Stimulated activated CD4-positive, alpha-beta T cell treated with anti-CD3 and anti-CD28 coated beads, Interleukin-2, amount 100 ng/mL, for 48 hours (primary cell): ENCODE data around the gene ASTN2.
"Not testable (repeated sequence)": the region's sequence is repeated elsewhere in the genome, so short reads cannot be mapped to it uniquely, and the experiment has no call there.

Experiments used
- DNase-seq, 2 donors: peaks; one replicate each; pipeline ENCODE4 v3.0.0-alpha.2; 2020

ASTN2 gene

DNA sequence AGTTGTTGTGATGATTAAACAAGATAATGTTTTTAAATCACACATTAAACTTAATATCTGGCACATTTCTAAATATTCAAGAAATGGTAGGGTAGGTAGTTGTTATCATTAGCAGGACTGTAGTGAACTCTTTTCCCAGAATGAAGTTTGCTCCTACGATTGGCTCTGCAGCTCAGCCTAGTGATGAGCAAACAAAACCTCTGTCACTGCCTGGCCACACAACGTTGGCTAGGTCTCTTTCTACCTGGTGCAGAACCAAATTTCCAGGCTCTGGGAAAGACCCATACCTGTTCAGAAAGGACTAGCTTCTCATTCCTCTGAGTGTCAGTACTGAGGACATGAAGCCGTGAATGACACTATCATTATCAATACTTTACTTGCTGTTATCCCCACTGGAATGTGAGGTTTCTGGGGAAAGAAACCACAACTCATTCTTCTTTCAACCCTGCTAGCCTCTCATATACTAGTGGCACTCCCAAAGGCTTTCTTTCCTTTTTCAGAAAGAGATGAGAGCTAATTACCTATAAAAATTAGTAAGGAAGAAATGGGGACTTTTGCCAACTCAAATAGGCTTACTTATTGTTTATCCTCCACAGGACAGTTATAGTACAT lies 947.0 kb downstream of the ASTN2 start:
- DNase-seq, result no peak

DNA sequence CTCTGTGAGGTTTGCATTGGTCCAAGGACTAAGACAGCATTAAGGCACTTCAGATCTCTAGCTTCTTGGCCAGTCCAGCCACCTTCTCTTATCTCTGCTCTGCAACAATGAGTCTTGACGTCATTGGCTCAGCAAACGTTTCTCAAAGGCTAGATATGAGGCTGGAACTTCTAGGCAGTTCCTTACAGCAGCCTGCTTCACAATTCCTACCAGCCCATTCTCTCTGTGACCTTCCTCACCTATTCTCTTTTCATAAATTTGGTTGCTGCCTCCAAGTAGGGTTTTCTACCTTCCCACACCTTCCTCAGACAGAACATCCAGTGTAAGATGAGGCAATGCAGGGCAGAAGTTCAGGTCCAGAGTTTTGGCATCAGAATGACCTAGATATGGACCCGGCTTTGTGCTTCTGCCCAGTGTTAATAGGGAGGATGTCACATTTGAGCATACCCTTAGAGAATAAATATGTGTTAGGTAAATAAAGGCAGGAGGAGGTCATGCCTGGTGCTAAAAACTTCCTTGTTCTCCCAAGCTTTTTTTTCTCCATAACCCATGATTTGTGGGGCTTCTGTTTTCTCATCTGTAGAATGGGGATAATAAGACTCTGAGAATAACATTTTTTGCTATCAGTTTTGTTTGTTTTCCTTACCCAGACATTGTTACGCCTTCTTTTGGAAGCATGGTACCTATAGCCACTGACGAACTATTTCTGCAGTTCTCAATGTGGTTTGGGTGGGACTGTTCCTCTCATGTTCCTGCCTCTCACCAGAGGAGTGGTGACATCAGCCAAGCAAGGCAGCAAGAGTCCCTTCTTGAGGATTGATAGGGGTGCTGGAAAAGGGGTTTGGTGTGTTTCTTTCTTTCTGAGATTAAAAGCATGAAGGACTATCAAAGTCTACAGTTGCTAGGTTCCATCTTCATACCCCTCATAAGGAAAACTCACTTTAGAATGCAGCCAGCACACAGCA lies 948.3 kb downstream of the ASTN2 start:
- no peak for DNase-seq

DNA sequence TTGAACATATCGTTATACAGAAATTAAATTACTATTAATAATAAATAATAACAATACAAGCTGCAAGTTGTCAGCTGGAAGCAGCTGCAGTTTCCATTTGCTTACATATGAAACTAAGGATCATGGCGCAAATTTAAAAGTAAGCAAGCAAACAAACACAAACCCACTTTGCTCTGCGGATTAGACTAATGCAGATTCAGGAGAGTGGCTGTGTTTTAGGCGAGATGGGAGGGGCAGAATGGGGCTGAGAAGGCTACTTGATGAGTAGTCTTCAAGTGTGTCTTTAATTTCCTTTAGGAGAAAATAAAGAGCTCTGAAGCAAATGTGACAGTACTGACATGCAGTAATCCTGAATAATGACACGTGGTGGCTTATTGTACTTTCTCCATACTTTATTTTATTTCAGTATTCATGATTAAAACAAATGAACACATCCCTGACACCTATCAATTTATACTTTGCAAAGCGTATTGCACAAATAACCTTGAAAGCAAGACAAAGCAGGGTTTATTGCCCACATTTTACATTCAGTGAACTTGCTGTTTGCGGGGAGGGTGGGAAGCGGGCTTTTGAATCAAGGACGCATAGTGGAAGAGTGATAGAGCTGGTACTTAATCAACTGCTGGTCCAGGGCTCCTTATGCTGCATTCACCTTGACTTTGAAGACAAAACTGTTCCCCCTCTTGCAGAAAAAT lies 949.1 kb downstream of the ASTN2 start:
- no peak for DNase-seq

- DNase-seq, result no peak
Measured at GRCh38 chr9:116464987-116465571, 949.8 kb downstream of the ASTN2 start.

DNA sequence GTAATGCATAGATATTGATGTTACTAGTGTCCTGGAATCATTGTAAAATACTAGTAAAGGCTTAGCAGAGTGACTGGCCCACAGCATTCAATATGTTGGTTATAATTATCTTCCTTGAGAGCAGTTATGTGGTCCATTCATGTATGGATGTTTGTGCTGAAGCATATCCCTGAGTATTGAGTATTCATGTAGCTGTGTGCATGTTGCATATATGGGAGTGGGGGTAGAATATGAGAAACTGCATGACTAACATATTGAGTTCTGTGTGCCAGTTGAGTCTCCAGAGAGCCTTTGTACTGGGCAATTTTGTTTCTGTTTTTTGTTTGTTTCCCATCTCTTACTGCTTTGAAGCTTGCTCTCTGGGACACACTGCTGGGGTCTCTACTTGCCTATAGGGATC lies 950.4 kb downstream of the ASTN2 start:
- no peak for DNase-seq

- DNase-seq, result no peak
Measured at GRCh38 chr9:116461632-116462031, 953.2 kb downstream of the ASTN2 start.

DNA sequence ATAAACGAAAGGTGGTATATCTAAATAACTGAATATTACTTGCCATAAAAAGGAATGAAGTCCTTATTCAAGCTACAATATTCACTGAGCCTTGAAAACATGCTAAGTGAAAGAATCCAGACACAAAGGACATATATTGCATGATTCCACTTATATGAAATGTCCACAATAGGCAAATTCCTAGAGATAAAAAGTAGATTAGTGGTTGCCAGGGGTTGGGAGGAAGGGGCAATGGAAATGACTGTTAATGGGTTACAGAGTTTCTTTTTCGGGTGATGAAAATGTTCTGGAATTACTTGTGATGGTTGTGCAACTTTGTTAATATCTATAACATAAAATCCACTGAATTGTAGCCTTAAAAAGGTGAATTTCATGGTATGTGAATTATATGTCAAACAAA lies 954.8 kb downstream of the ASTN2 start:
- no peak for DNase-seq

- no peak for DNase-seq
Measured at GRCh38 chr9:116459576-116459975, 955.3 kb downstream of the ASTN2 start.

GRCh38 chr9:116456490-116457088 lies 958.3 kb downstream of the ASTN2 start:
- DNase-seq, result no peak

- not testable (repeated sequence) for DNase-seq
Measured at GRCh38 chr9:116454539-116454938, 960.3 kb downstream of the ASTN2 start.

DNA sequence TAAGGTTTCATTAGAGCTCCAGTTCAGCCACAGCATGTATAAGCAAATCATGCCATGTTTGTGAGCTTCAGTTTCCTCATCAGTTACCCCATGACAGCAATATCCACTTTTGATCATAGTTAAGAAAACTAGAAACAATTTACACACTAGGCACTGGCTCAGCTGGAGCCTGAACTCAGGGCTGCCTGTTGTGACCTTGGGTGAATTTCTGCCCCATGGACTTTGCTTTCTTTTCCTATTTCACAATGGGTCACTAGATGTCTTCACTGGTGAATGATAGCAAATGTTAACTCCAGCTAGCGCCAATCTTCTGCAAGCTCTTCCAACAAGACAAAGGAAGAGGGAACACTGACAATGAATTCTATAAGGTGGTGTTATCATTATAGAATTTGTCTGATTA lies 961.1 kb downstream of the ASTN2 start:
- DNase-seq, result no peak

- DNase-seq, result no peak
Measured at GRCh38 chr9:116452634-116453033, 962.2 kb downstream of the ASTN2 start.

GRCh38 chr9:116452227-116452626 lies 962.6 kb downstream of the ASTN2 start:
- DNase-seq, result no peak

GRCh38 chr9:116451500-116452115 lies 963.2 kb downstream of the ASTN2 start:
- no peak for DNase-seq

DNA sequence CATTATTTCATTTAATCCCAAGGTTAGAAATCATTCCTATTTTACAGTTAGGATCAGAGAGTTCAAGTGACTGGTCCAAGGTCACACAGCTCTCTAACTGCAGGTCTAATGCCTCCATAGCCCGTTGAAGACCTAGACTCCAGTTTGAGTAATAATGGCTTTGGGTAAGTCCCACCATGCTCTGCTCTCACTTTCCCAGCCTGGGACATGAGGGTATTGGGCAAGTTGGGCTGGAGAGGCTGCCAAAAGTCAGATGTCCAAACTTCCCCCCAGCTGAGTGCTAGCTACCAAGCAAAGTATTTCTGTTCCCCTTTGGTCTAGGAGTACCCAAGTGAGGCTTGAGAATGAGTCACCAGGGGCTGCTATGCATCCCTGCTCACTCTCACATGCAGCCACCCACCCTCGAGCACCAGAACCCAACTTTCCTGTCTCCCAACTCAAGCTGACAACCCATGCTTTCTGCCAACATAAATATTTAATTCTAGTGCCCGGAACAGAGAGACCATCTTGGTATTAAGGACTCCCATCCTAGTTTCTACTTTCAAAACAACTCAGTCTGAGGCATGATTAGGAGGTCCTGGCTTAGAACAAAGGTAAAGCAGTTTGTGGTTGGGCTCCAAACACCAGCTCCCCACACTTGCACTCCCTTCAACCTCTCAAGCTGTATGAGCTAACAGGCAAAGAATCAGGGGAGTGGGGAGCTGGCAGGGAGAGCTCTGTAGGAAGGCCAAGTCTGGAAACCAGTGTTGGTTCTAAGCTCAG lies 964.3 kb downstream of the ASTN2 start:
- no peak for DNase-seq

- DNase-seq, result no peak
Measured at GRCh38 chr9:116449949-116450348, 964.9 kb downstream of the ASTN2 start.

- DNase-seq, result no peak
Measured at GRCh38 chr9:116448431-116448830, 966.4 kb downstream of the ASTN2 start.

DNA sequence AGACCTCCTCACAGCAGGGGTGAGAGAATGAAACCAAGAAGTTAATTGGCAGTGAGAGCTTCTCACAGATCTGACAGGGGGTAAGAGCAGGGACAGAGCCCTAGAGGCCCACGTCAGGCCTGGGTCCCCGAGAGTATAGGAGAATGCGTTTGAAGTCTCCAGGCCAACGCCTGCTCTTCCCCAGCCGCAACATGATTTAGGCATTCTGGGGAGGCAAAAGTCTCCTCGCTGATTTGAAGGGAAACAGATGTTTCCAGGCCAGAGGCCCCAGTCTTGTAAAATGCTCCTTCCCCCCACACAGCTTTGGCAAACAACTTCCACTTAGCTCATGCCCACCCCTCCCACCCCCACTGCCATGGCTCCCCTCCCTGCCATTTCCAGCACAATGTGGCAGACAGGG lies 966.9 kb downstream of the ASTN2 start:
- no peak for DNase-seq

GRCh38 chr9:116442528-116442927 lies 972.3 kb downstream of the ASTN2 start:
- no peak for DNase-seq

DNA sequence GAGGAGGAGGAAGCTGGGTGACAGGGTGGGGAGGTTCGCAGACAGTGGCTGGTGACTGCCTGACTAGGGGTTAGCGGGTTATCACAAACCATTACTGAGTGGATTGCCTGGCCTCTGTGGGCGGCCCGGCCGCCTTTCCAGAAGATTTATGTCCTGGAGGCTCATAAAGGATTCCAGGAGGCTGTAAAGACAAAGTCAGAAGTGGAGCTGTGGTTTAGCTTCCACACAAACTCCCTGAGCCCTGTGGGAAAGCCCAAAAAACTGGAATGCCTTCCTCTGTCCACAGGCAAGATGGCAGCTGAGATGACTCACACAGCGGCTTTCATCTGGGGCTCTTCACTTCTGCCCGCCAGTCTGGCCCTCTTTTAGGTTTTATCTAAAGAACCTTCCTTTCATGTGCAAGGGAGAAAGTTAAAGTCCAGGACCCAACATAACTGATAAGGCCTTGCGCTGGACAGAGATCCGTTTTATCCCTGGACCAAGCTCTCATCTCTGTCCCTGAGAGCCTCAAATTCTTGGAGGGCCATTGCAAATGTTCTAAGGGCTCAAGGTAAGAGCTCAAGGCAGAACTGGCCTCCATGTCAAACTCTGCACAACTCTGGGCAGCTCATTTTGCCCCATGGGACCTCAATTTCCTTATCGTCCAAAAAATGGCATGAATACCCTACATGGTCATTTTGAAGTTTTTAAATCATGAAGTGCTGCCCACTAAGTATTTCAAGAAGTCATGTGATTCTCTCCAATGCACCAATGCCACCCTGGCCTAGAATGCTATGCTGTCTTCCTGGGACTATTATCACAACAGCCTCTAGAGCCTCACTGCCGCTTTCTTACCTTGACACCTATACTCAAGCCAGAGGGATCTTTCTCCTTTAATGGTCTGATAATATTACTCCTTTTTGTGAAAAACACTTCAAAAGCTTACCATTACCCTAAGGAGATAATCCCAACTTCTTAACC lies 977.2 kb downstream of the ASTN2 start:
- no peak for DNase-seq
